ENCODE results near the gene NR1I2. TPM values are rescaled to one million over a fixed set of nuclear protein-coding genes. Genes with fewer than 3 reads are reported as not detected.

The NR1I2 gene
- total and polyA plus RNA-seq, 4 donors: 3.2 to 121 (median 48.1) TPM

GRCh38 chr3:119782460-119782859 lies 559 bp downstream of the NR1I2 start:
- 22% methylated on average over 1 of the region's 1 CpG for WGBS
- no peak for TF ChIP-seq FOXA1 (IDR thresholded peaks at IDR 0.05)
- no peak for TF ChIP-seq HNF4G (IDR thresholded peaks at IDR 0.05)
- no peak for TF ChIP-seq RAD21 (IDR thresholded peaks at IDR 0.05)
- no peak for TF ChIP-seq EGR1 (IDR thresholded peaks at IDR 0.05; ENCODE audit: low read depth in 2 of 2)
- TF ChIP-seq CTCF (IDR thresholded peaks at IDR 0.05; ENCODE audit: low read depth, low read length, missing input control): no peak
- TF ChIP-seq SP1 (IDR thresholded peaks at IDR 0.05): no peak
- TF ChIP-seq, protein P1, sequence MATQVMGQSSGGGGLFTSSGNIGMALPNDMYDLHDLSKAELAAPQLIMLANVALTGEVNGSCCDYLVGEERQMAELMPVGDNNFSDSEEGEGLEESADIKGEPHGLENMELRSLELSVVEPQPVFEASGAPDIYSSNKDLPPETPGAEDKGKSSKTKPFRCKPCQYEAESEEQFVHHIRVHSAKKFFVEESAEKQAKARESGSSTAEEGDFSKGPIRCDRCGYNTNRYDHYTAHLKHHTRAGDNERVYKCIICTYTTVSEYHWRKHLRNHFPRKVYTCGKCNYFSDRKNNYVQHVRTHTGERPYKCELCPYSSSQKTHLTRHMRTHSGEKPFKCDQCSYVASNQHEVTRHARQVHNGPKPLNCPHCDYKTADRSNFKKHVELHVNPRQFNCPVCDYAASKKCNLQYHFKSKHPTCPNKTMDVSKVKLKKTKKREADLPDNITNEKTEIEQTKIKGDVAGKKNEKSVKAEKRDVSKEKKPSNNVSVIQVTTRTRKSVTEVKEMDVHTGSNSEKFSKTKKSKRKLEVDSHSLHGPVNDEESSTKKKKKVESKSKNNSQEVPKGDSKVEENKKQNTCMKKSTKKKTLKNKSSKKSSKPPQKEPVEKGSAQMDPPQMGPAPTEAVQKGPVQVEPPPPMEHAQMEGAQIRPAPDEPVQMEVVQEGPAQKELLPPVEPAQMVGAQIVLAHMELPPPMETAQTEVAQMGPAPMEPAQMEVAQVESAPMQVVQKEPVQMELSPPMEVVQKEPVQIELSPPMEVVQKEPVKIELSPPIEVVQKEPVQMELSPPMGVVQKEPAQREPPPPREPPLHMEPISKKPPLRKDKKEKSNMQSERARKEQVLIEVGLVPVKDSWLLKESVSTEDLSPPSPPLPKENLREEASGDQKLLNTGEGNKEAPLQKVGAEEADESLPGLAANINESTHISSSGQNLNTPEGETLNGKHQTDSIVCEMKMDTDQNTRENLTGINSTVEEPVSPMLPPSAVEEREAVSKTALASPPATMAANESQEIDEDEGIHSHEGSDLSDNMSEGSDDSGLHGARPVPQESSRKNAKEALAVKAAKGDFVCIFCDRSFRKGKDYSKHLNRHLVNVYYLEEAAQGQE (IDR thresholded peaks at IDR 0.05): no peak
- no peak for TF ChIP-seq YY1 (IDR thresholded peaks at IDR 0.05)
- TF ChIP-seq, protein P2, sequence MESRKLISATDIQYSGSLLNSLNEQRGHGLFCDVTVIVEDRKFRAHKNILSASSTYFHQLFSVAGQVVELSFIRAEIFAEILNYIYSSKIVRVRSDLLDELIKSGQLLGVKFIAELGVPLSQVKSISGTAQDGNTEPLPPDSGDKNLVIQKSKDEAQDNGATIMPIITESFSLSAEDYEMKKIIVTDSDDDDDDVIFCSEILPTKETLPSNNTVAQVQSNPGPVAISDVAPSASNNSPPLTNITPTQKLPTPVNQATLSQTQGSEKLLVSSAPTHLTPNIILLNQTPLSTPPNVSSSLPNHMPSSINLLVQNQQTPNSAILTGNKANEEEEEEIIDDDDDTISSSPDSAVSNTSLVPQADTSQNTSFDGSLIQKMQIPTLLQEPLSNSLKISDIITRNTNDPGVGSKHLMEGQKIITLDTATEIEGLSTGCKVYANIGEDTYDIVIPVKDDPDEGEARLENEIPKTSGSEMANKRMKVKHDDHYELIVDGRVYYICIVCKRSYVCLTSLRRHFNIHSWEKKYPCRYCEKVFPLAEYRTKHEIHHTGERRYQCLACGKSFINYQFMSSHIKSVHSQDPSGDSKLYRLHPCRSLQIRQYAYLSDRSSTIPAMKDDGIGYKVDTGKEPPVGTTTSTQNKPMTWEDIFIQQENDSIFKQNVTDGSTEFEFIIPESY (IDR thresholded peaks at IDR 0.05): no peak
- no peak for TF ChIP-seq RXRA (IDR thresholded peaks at IDR 0.05)
- no peak for TF ChIP-seq NR2F2 (IDR thresholded peaks at IDR 0.05)
- Histone ChIP-seq H3K27me3 (ENCODE audit: control insufficient read depth in 4 of 4, insufficient read depth in 4 of 4, low read length in 3 of 4) (no peaks in the 10 kb centered on the region), H3K9ac (ENCODE audit: low read depth in 1 of 2, low read length in 2 of 2) (peak overlapping the region; percentile 63 to 86), H3K27ac (ENCODE audit: low read depth in 1 of 2, low read length in 2 of 2) (peak overlapping the region; percentile 50 to 52), H3K4me1 (ENCODE audit: control insufficient read depth in 4 of 4, insufficient read depth in 4 of 4, low read length in 3 of 4) (peaks cover 4 to 47% (median 18%) of the 10 kb centered on the region in 4 donors), H3K36me3 (ENCODE audit: control insufficient read depth in 4 of 4, insufficient read depth in 3 of 4, low read depth in 1 of 4, low read length in 3 of 4) (no peaks in the 10 kb centered on the region), H3K9me3 (ENCODE audit: control insufficient read depth in 4 of 4, low read length in 3 of 4) (no peaks in the 10 kb centered on the region), H3K4me3 (ENCODE audit: low read depth in 1 of 3, low read length in 3 of 3) (peak overlapping the region; percentile 57 to 96 (median 80))
- DNase-seq (ENCODE audit: low spot score): no peak

GRCh38 chr3:119783255-119783654 lies 1.4 kb downstream of the NR1I2 start:
- Histone ChIP-seq H3K9ac (ENCODE audit: low read depth in 1 of 2, low read length in 2 of 2) (peak overlapping the region; percentile 63 to 86), H3K4me3 (ENCODE audit: low read depth in 1 of 3, low read length in 3 of 3) (peak overlapping the region; percentile 57 to 96 (median 80)), H3K4me1 (ENCODE audit: control insufficient read depth in 4 of 4, insufficient read depth in 4 of 4, low read length in 3 of 4) (peaks cover 6 to 51% (median 18%) of the 10 kb centered on the region in 4 donors), H3K27me3 (ENCODE audit: control insufficient read depth in 4 of 4, insufficient read depth in 4 of 4, low read length in 3 of 4) (no peaks in the 10 kb centered on the region), H3K36me3 (ENCODE audit: control insufficient read depth in 4 of 4, insufficient read depth in 3 of 4, low read depth in 1 of 4, low read length in 3 of 4) (no peaks in the 10 kb centered on the region), H3K9me3 (ENCODE audit: control insufficient read depth in 4 of 4, low read length in 3 of 4) (no peaks in the 10 kb centered on the region), H3K27ac (ENCODE audit: low read depth in 1 of 2, low read length in 2 of 2) (peak overlapping the region; percentile 50 to 52)
- WGBS: 33% methylated on average over 2 of the region's 2 CpGs
- TF ChIP-seq FOXA2 (IDR thresholded peaks at IDR 0.05): no peak
- TF ChIP-seq JUND (IDR thresholded peaks at IDR 0.05): no peak
- no peak for TF ChIP-seq TAF1 (conservative IDR thresholded peaks at IDR 0.05)
- no peak for TF ChIP-seq GABPA (IDR thresholded peaks at IDR 0.05 in 1 of 2, conservative IDR thresholded peaks at IDR 0.05 in 1 of 2)
- no peak for TF ChIP-seq YY1 (IDR thresholded peaks at IDR 0.05)
- no peak for TF ChIP-seq RXRA (IDR thresholded peaks at IDR 0.05)
- TF ChIP-seq HNF4A (conservative IDR thresholded peaks at IDR 0.05): no peak
- TF ChIP-seq EGR1 (IDR thresholded peaks at IDR 0.05; ENCODE audit: low read depth in 2 of 2): no peak
- no peak for TF ChIP-seq SP1 (IDR thresholded peaks at IDR 0.05)
- TF ChIP-seq, protein P3, sequence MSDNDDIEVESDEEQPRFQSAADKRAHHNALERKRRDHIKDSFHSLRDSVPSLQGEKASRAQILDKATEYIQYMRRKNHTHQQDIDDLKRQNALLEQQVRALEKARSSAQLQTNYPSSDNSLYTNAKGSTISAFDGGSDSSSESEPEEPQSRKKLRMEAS (IDR thresholded peaks at IDR 0.05): no peak
- TF ChIP-seq, protein P1 (IDR thresholded peaks at IDR 0.05): no peak
- no peak for TF ChIP-seq ATF3 (IDR thresholded peaks at IDR 0.05)
- DNase-seq (ENCODE audit: low spot score): no peak

Measured in liver (tissue), 9 donors.